Heart left ventricle (tissue), 13 donors: ENCODE results near the gene ZGLP1.

Source experiments
- POLR2A ChIP-seq, 2 donors: fragments of 450-650 bp; IDR thresholded peaks; one replicate each; pipeline ENCODE4 v1.6.1; 2017; ENCODE audit warnings: antibody characterized with exemption in 2 of 2, mild to moderate bottlenecking in 2 of 2, moderate library complexity in 2 of 2
- TF ChIP-seq, protein P1 (sequence below), 12 donors: fragments of 200-600 bp; sonication (generic) in 4 of 12; IDR thresholded peaks; one replicate each; pipeline versions ENCODE4 v1.5.0 to v1.8.0; 2018 to 2022; ENCODE audit warnings: antibody characterized with exemption in 12 of 12, mild to moderate bottlenecking in 5 of 12
- donor health status: ischemic (EF 13 %, LVEDD 7.1; RV severe dilation, severe dysfunction).
- donor health status: DM: no; HTN: yes; CAD: no.
- donor health status: DM: no; HTN: no; CAD: no.
- donor health status: ischemic (EF 25% LVEDD 6.9; RV normal size, moderate dysfunction).
- donor health status: ischemic (EF 25% LVEDD 5.7; RV mildly dilated, moderate dysfunction).
- donor health status: ischemic (EF 35%, LVEDD 5.7; RV mildly dilated, moderate dysfunction).
- donor health status: nonischemic (EF 11% LVEDD 7.7; RV severe dilation, severe dysfunction).
- donor health status: DM: yes; HTN: yes; CAD: no.
- donor health status: PGD.
- donor health status: ischemic (EF 29% LVEDD 5.4; RV normal size, mild dysfunction).
- donor health status: nonischemic (EF 23%, LVEDD 6.1; RV moderate dilation, normal function).

DNA sequence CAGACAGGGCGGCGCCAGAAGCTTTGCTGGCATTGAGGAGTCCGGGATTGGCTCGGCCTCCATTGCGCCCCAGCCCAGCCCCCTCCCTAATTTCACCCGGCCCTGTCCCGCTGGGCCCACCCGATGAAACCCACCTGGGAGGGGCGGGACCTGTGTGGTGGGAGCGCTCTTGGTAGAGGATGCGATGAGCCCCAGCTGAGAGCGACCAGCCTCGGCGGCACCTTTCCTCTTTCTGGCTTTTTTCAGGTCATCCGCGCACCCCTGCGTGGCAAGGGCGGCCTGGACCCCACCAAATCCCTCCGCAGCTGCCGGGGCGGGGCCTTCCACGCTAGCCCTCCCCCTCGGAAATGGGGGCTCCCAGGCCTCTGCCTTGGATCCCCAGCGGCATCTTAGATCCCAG, at the start of gene ZGLP1:
- TF ChIP-seq, protein P1, sequence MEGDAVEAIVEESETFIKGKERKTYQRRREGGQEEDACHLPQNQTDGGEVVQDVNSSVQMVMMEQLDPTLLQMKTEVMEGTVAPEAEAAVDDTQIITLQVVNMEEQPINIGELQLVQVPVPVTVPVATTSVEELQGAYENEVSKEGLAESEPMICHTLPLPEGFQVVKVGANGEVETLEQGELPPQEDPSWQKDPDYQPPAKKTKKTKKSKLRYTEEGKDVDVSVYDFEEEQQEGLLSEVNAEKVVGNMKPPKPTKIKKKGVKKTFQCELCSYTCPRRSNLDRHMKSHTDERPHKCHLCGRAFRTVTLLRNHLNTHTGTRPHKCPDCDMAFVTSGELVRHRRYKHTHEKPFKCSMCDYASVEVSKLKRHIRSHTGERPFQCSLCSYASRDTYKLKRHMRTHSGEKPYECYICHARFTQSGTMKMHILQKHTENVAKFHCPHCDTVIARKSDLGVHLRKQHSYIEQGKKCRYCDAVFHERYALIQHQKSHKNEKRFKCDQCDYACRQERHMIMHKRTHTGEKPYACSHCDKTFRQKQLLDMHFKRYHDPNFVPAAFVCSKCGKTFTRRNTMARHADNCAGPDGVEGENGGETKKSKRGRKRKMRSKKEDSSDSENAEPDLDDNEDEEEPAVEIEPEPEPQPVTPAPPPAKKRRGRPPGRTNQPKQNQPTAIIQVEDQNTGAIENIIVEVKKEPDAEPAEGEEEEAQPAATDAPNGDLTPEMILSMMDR (IDR thresholded peaks at IDR 0.05) = no peak
- TF ChIP-seq POLR2A (IDR thresholded peaks at IDR 0.05) = no peak
